ENCODE data around the gene CSF3R. TPM values are rescaled to one million over a fixed set of nuclear protein-coding genes. Genes with fewer than 3 reads are reported as not detected.

CSF3R gene
- 5.0 TPM for total RNA-seq

GRCh38 chr1:36482724-36483388, at the start of gene CSF3R:
TSS of gene CSF3R (minus strand) at chr1:36482913. CDS start at chr1:36479496, 3,417 bp downstream.

GRCh38 chr1:36463803-36464604, 18.7 kb downstream of the CSF3R start, which contains the start of gene MRPS15:
TSS of gene MRPS15 (minus strand) at chr1:36464384. CDS start at chr1:36464275, 109 bp downstream.

GRCh38 chr1:36450270-36450918, 32.3 kb downstream of the CSF3R start, which contains the start of gene OSCP1:
TSS of gene OSCP1 (minus strand) at chr1:36450451. CDS start at chr1:36450369, 82 bp downstream.

Small RNAs within 50 kb of the gene (small RNA-seq; reads per million reads assigned to genes)
- 0.61 reads per million, percentile 55 among the genes with 10 or more reads in this experiment for gene SNORA63C (ENCODE audit: low replicate concordance)

Other genes with a start within 250 kb of the CSF3R start
- gene SH3D21, start 176.5 kb downstream of the CSF3R start, total RNA-seq: 4.7 TPM
- gene EVA1B, start 159.3 kb downstream of the CSF3R start, total RNA-seq: 1.6 TPM
- gene STK40, start 97.0 kb downstream of the CSF3R start, total RNA-seq: 15.0 TPM
- gene LSM10, start 85.0 kb downstream of the CSF3R start, total RNA-seq: 5.3 TPM
- gene OSCP1, start 32.5 kb downstream of the CSF3R start, total RNA-seq: 23.5 TPM
- 20.7 TPM for gene MRPS15, start 18.5 kb downstream of the CSF3R start, total RNA-seq